ENCODE data around the gene MYO1D. TPM values are rescaled to one million over a fixed set of nuclear protein-coding genes. Genes with fewer than 3 reads are reported as not detected.

The MYO1D gene
- total and polyA plus RNA-seq, 2 of the 13 experiments (the other 11 are each of a cell fraction or from before 2014, with no cell fraction given): 13.2 to 17.3 TPM

DNA sequence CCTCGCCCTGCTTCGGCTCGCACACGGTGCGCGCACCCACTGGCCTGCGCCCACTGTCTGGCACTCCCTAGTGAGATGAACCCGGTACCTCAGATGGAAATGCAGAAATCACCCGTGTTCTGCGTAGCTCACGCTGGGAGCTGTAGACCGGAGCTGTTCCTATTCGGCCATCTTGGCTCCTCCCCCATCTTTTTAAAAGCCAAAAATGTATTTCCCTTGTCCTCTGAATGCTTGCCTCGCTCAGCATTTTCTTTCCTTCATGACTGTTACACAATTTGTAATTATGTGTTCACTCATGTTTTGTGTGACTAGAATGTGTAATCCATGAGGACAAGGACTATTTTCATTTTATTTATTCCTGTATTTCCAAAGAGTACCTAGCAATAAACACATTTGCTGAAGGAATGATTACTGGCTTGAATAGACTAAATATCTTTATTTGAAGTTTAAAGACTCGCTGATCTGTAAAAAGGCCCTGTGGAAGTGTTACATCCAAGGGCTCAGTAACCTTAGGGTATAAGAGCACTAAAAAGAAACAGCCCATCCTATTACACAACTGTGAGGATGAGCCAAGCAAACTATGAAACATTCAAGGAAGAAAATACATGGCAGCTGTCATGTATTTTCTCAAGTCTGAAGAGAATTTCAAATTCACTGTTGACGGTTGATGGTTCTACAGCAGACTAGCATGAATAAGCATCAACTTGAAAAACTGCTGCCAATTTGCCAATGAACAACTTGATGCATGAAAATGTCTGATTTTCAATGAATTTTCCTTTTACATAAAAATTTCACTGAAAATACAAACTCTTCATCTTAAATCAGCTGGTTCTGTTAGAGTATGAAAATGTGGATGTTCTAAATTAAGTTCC, 192.6 kb downstream of the MYO1D start:
- intact Hi-C loops (cut with micrococcal nuclease; ENCODE audit: unreplicated experiment): no loop called here
- Histone ChIP-seq H3K4me1 (ENCODE audit: insufficient read depth, low read length) (peaks cover 8% of the 10 kb centered on the region; the same call in 1 of the 2 replicates), H2AFZ (ENCODE audit: low read length) (no peak overlapping the region), H3K36me3 (replicated peaks in 1 of 2; ENCODE audit: control insufficient read depth in 1 of 2, insufficient read depth in 2 of 2, low read length in 2 of 2) (no peaks in the 10 kb centered on the region), H4K20me1 (ENCODE audit: insufficient read depth, low read length) (no peaks in the 10 kb centered on the region), H3K27me3 (ENCODE audit: control insufficient read depth in 1 of 2, insufficient read depth in 2 of 2, low read length in 2 of 2) (no peaks in the 10 kb centered on the region; a peak in 1 of 5 replicates), H3K4me3 (replicated peaks in 1 of 3; ENCODE audit: insufficient read depth in 1 of 3, low read depth in 2 of 3, low read length in 3 of 3) (peak overlapping the region; percentile 23 to 30 (median 25); a peak in 5 of 6 replicates), H3K27ac (ENCODE audit: extremely low read length, insufficient read depth, low read length) (peak overlapping the region; percentile 42), H3K79me2 (ENCODE audit: insufficient read depth, low read length) (no peaks in the 10 kb centered on the region), H3K9me3 (ENCODE audit: low read length) (no peaks in the 10 kb centered on the region), H3K9ac (ENCODE audit: insufficient read depth, low read depth, low read length) (peak overlapping the region; percentile 34; the same call in 1 of the 2 replicates), H3K4me2 (ENCODE audit: low read depth, low read length) (peak overlapping the region; percentile 32; the same call in 1 of the 2 replicates)
- in situ Hi-C loops (cut with HindIII; ENCODE audit: extremely low pct_ligation_motif_present, low pct_unique_long_range_greater_than_20kb): no loop called here
- ATAC-seq: no peak
- ChIA-PET POLR2A (no interaction called here), CTCF (ENCODE audit: low intra/inter-chr PET ratio, low total read pairs) (no interaction called here)
- TSS peak; percentile 89 for BruUV-seq (replicated peaks)
- no peak for TF ChIP-seq RBM22 (optimal IDR thresholded peaks at IDR 0.05; ENCODE audit: low read length)
- peak; percentile 5 to 19; a peak in 1 of 4 replicates for TF ChIP-seq MAFK (conservative IDR thresholded peaks at IDR 0.05 in 1 of 2, IDR thresholded peaks at IDR 0.05 in 1 of 2; ENCODE audit: low read length in 2 of 2)
- 92% methylated on average over 8 of the region's 16 CpGs for WGBS (ENCODE audit: low lambda C conversion rate)
- FAIRE-seq: no peak
- DNase-seq (ENCODE audit: low spot score): no peak

DNA sequence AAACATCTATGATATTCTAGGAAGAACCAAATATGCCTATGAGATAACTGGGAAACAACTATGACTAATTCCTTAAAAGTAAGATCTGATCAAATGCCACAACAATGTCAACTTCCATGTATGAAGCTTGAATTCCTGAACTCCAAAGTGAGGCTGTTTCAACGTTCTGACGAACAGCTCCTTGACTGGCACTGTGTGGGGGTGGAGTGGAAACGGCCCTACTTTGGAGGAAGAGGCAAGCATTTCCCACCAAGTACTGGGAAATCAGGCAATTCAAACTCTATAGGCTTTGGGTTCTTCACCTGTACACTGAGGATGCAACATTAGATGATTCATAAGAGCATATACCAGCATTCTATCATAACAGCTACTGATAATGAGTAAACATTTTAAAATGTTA, 203.0 kb downstream of the MYO1D start:
- 79% methylated on average over 3 of the region's 3 CpGs for WGBS (ENCODE audit: low lambda C conversion rate)
- in situ Hi-C loops (cut with HindIII; ENCODE audit: extremely low pct_ligation_motif_present, low pct_unique_long_range_greater_than_20kb): no loop called here
- CTCF ChIA-PET (ENCODE audit: low intra/inter-chr PET ratio, low total read pairs): no interaction called here
- POLR2A ChIA-PET: no interaction called here
- Histone ChIP-seq H3K27ac (ENCODE audit: extremely low read length, insufficient read depth, low read length) (no peak overlapping the region), H3K4me1 (ENCODE audit: insufficient read depth, low read length) (no peaks in the 10 kb centered on the region), H3K79me2 (ENCODE audit: insufficient read depth, low read length) (no peaks in the 10 kb centered on the region), H3K9ac (ENCODE audit: insufficient read depth, low read depth, low read length) (no peak overlapping the region), H3K27me3 (ENCODE audit: control insufficient read depth in 1 of 2, insufficient read depth in 2 of 2, low read length in 2 of 2) (no peaks in the 10 kb centered on the region), H3K4me2 (ENCODE audit: low read depth, low read length) (no peak overlapping the region), H3K36me3 (replicated peaks in 1 of 2; ENCODE audit: control insufficient read depth in 1 of 2, insufficient read depth in 2 of 2, low read length in 2 of 2) (no peaks in the 10 kb centered on the region), H3K9me3 (ENCODE audit: low read length) (no peaks in the 10 kb centered on the region), H3K4me3 (replicated peaks in 1 of 3; ENCODE audit: insufficient read depth in 1 of 3, low read depth in 2 of 3, low read length in 3 of 3) (no peak overlapping the region), H2AFZ (ENCODE audit: low read length) (no peak overlapping the region), H4K20me1 (ENCODE audit: insufficient read depth, low read length) (no peaks in the 10 kb centered on the region)
- ATAC-seq (no peak), FAIRE-seq (no peak), DNase-seq (ENCODE audit: low spot score) (no peak)
- TF ChIP-seq ZNF670 (CRISPR knock-in tag; IDR thresholded peaks at IDR 0.05; ENCODE audit: borderline replicate concordance) (no peak), POLR2G (IDR thresholded peaks at IDR 0.05; ENCODE audit: low read depth, low read length) (no peak), FOXK1 (CRISPR knock-in tag; IDR thresholded peaks at IDR 0.05; ENCODE audit: borderline replicate concordance, low read depth) (no peak), IRX3 (CRISPR knock-in tag; IDR thresholded peaks at IDR 0.05; ENCODE audit: borderline replicate concordance, low read depth) (no peak), NBN (conservative IDR thresholded peaks at IDR 0.05) (no peak)
- BruUV-seq (replicated peaks): no TSS peak
- intact Hi-C loops (cut with micrococcal nuclease; ENCODE audit: unreplicated experiment): no loop called here

All from HepG2 (cell line).